BLaER1 treated with 17β-estradiol and CSF1 and Interleukin-3, amounts not matched to agents 10 nM and 100 nM (cell line): ENCODE measurements around the gene TXNL4B.

Experiments used
- H3K27ac ChIP-seq, 11 experiments: shearing (Covaris generic); formaldehyde crosslinking; 2 replicates each; pipeline ENCODE4 v1.8.1; 2022
- H3K27me3 ChIP-seq, 11 experiments: shearing (Covaris generic); formaldehyde crosslinking; 2 replicates each; pipeline ENCODE4 v1.8.1; 2022
- H3K36me3 ChIP-seq, 11 experiments: shearing (Covaris generic); formaldehyde crosslinking; 2 replicates each; pipeline ENCODE4 v1.8.1; 2022
- H3K4me1 ChIP-seq, 10 experiments: shearing (Covaris generic); formaldehyde crosslinking; 2 replicates each; pipeline ENCODE4 v1.8.1; 2022
- H3K4me2 ChIP-seq, 11 experiments: shearing (Covaris generic); formaldehyde crosslinking; 2 replicates each; pipeline ENCODE4 v1.8.1; 2022
- H3K4me3 ChIP-seq, 10 experiments: shearing (Covaris generic); formaldehyde crosslinking; 2 replicates each; pipeline ENCODE4 v1.8.1; 2022
- H3K9ac ChIP-seq, 11 experiments: shearing (Covaris generic); formaldehyde crosslinking; 2 replicates each; pipeline ENCODE4 v1.8.1; 2022
- H3K9me3 ChIP-seq, 11 experiments: shearing (Covaris generic); formaldehyde crosslinking; replicated peaks in 1 of 11; 2 replicates each; pipeline ENCODE4 v1.8.1; 2022
- H4K20me1 ChIP-seq, 11 experiments: shearing (Covaris generic); formaldehyde crosslinking; 2 replicates each; pipeline ENCODE4 v1.8.1; 2022
- Cebpa-rat ChIP-seq, 11 experiments: shearing (Covaris generic); IDR thresholded peaks; 2 replicates each; pipeline ENCODE4 v1.8.1; 2022

The TXNL4B gene

DNA sequence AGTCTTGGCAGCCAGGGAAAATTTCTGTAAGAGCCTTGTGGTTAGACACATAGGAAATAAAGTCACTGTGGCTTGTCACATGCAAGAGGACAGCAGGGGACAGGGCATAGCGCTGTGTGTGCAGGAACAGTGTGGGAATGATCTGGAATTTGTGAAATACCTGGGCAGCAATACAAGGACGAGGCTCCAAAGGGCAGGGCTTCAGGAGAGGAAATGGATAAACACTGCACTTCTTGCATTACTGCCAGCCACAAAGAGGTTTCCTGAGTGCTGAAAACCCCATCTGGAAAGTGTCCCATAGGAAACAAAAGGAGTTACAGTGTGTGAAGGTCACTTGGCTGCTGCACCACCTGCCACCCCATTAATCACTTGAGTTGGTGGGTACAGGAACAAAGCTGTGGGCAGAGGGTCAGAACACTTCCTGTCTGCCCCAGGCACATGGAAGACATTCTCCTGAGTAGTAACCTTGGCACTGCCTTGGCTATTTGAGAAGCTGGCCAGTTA, 51.2 kb downstream of the TXNL4B start:
- H3K27me3 ChIP-seq: no peaks in the 10 kb centered on the region
- H3K4me3 ChIP-seq: no peak overlapping the region
- H3K4me2 ChIP-seq: peak overlapping the region in 8 of 11 experiments; percentile 5 to 53 (median 38); a peak in 13 of 22 replicates
- H4K20me1 ChIP-seq: no peaks in the 10 kb centered on the region
- H3K36me3 ChIP-seq: peaks cover 0 to 49% (median 25%) of the 10 kb centered on the region in 11 experiments; a peak in 17 of 22 replicates
- H3K4me1 ChIP-seq: peaks cover 6 to 13% (median 8%) of the 10 kb centered on the region in 10 experiments; a peak in 16 of 20 replicates
- no peak overlapping the region for H3K27ac ChIP-seq
- H3K9ac ChIP-seq: no peak overlapping the region
- peaks cover 0 to 14% (median 0%) of the 10 kb centered on the region in 11 experiments; a peak in 3 of 22 replicates for H3K9me3 ChIP-seq
- no peak for TF ChIP-seq Cebpa-rat (IDR thresholded peaks at IDR 0.05)

DNA sequence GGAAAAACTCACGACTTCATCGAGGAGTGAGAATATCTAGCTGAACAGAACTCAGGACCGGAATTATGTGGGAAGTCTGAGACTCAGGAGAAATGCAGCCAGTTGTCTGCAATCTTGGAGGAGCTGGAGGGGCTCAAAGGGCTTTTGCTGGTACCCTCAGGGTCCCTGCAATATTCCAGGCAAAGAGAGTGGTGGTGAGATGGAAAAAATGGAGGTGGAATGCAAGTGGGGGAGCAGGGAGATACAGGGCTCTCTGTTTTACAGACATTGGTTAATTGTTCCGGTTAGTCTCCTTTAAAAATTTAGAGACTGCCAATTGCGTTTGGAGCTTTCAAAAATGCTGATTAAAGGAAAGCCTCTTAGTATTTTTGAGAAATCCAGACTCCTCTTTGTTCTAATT, 57.3 kb downstream of the TXNL4B start:
- Histone ChIP-seq H3K4me3 (no peak overlapping the region), H3K36me3 (peaks cover 0 to 36% (median 12%) of the 10 kb centered on the region in 11 experiments; a peak in 14 of 22 replicates), H3K27ac (no peak overlapping the region), H3K9me3 (peaks cover 0 to 3% (median 0%) of the 10 kb centered on the region in 11 experiments; a peak in 2 of 22 replicates), H4K20me1 (no peaks in the 10 kb centered on the region), H3K27me3 (no peaks in the 10 kb centered on the region), H3K9ac (no peak overlapping the region), H3K4me1 (peaks cover 0 to 4% (median 0%) of the 10 kb centered on the region in 10 experiments; a peak in 1 of 20 replicates), H3K4me2 (no peak overlapping the region)
- TF ChIP-seq Cebpa-rat (IDR thresholded peaks at IDR 0.05): no peak
